Chondrocyte (in vitro differentiated cells): Measurements from ENCODE around the gene TMEM169. TPM values are rescaled to one million over a fixed set of nuclear protein-coding genes. Genes with fewer than 3 reads are reported as not detected.

Experiments
- DNase-seq: peaks from one replicate; pipeline ENCODE4 v3.0.0; 2021; ENCODE audit warnings: mixed read lengths, low spot score
- H3K27ac Mint-ChIP-seq: one replicate; pipeline ENCODE4 v1.8.0; 2021; ENCODE audit warnings: mild to moderate bottlenecking, moderate library complexity, mixed read lengths; ENCODE audit not compliant: unreplicated experiment
- H3K27me3 Mint-ChIP-seq: 2 replicates; pipeline ENCODE4 v1.8.0; 2021; ENCODE audit warnings: low read depth, mixed read lengths
- H3K36me3 Mint-ChIP-seq: 2 replicates; pipeline ENCODE4 v1.8.0; 2021; ENCODE audit warnings: low read depth, mixed read lengths
- H3K4me1 Mint-ChIP-seq: 2 replicates; pipeline ENCODE4 v1.8.0; 2021; ENCODE audit warnings: low read depth, mild to moderate bottlenecking, mixed read lengths
- H3K4me3 Mint-ChIP-seq: one replicate; pipeline ENCODE4 v1.8.0; 2021; ENCODE audit warnings: mild to moderate bottlenecking, moderate library complexity, mixed read lengths; ENCODE audit not compliant: unreplicated experiment
- H3K9me3 Mint-ChIP-seq: 2 replicates; pipeline ENCODE4 v1.8.0; 2021; ENCODE audit warnings: low read depth, mixed read lengths
- total RNA-seq: library from RNA; stranded (reverse); gene quantifications from 3 replicates; pipeline ENCODE4 v1.2.1, GENCODE V29; 2021
- TF ChIP-seq, protein P1 (sequence below): fragments of 200-600 bp; sonication (generic); IDR thresholded peaks from 2 replicates; pipeline ENCODE4 v1.5.0; 2021; ENCODE audit warnings: antibody characterized with exemption, mild to moderate bottlenecking, moderate library complexity

The TMEM169 gene
- total RNA-seq, 1 donor from 2014 or later = 1.3 TPM

DNA sequence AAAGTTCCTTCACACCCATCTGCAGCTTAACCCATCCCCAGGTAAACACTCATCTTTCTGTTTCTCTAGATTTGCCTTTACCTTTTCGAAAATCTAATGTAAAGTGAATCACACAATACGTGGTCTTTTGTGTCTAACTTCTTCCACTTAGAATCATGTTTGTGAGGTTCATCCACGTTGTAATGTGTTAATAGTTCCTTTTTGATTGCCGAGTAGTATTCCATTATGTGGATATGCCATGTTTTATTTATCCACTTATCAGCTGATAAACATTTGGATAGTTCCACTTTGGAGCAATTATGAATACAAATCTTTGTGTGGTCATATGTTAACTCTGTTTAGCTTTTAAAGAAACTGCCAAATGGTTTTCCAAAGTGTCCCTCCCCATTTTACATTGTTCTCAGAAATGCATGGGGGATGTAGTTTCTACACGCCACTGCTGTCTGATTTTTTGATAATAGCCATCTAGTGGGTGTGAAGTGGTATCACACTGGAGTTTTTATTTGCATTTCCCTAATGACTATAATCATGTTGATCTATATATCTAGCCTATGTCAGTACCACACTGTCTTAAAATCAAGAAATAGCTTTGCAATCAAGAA lies 22.4 kb upstream of the TMEM169 start:
- Mint-ChIP-seq H3K9me3 (no peaks in the 10 kb centered on the region), H3K27me3 (no peaks in the 10 kb centered on the region), H3K4me3 (no peak overlapping the region), H3K27ac (no peak overlapping the region), H3K36me3 (peaks cover 2% of the 10 kb centered on the region), H3K4me1 (peaks cover 11% of the 10 kb centered on the region)
- TF ChIP-seq, protein P1, sequence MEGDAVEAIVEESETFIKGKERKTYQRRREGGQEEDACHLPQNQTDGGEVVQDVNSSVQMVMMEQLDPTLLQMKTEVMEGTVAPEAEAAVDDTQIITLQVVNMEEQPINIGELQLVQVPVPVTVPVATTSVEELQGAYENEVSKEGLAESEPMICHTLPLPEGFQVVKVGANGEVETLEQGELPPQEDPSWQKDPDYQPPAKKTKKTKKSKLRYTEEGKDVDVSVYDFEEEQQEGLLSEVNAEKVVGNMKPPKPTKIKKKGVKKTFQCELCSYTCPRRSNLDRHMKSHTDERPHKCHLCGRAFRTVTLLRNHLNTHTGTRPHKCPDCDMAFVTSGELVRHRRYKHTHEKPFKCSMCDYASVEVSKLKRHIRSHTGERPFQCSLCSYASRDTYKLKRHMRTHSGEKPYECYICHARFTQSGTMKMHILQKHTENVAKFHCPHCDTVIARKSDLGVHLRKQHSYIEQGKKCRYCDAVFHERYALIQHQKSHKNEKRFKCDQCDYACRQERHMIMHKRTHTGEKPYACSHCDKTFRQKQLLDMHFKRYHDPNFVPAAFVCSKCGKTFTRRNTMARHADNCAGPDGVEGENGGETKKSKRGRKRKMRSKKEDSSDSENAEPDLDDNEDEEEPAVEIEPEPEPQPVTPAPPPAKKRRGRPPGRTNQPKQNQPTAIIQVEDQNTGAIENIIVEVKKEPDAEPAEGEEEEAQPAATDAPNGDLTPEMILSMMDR = peak; percentile 47
- no peak for DNase-seq

DNA sequence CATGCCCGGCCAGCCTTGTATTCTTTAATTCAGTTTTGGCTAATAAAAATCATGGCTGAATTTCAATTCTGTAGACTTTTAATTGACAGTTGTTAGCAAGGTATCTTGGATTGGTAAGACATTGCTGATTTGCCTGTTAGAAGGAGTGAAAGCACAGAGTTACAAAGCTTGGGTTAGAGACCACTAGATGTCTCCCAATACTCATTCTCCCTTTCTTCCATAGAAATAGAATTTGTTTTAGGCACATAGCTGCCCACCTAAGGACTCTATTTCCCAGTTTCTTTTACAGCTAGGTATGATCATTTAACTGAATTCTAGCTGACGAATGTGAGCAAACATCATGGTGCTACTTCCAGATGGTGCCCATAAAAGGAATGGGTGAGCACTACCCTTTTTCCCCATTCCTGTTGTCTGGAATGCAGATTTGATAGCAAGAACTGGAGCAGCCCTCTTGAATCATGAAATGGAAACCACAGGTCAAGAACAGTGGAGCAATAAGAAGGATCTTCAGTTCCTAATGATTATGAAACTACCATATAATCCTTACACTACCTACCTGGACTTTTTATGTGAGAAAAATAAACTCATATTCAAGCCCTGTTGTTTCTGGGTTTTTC lies 17.6 kb upstream of the TMEM169 start:
- Mint-ChIP-seq H3K4me1 (peaks cover 4% of the 10 kb centered on the region), H3K4me3 (no peak overlapping the region), H3K9me3 (no peaks in the 10 kb centered on the region), H3K27ac (no peak overlapping the region), H3K36me3 (no peaks in the 10 kb centered on the region), H3K27me3 (no peaks in the 10 kb centered on the region)
- TF ChIP-seq, protein P1 = peak; percentile 36
- DNase-seq = no peak

DNA sequence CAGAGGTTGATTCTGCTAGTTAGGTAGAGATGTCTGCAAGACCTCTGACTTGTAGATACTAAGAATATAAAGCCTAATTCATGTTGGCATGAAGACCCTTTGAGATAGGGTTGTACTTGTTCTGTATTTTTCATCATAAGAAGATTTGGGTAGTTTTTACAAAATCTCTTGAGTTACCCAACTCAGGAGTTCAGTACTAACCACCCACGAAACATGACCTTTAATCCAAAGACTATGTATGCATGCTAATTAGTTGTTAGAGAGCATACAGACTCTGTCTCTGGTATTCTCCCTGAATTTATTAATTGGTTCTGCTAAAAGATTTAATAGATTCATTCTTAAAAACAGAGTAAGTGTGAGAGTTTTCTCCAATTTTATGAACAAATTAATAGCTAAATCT lies 17.1 kb upstream of the TMEM169 start:
- no peak for DNase-seq
- H3K27me3 Mint-ChIP-seq = no peaks in the 10 kb centered on the region
- peaks cover 4% of the 10 kb centered on the region for H3K4me1 Mint-ChIP-seq
- TF ChIP-seq, protein P1 = no peak
- peaks cover 2% of the 10 kb centered on the region for H3K36me3 Mint-ChIP-seq
- H3K9me3 Mint-ChIP-seq = no peaks in the 10 kb centered on the region
- no peak overlapping the region for H3K4me3 Mint-ChIP-seq
- H3K27ac Mint-ChIP-seq = no peak overlapping the region

DNA sequence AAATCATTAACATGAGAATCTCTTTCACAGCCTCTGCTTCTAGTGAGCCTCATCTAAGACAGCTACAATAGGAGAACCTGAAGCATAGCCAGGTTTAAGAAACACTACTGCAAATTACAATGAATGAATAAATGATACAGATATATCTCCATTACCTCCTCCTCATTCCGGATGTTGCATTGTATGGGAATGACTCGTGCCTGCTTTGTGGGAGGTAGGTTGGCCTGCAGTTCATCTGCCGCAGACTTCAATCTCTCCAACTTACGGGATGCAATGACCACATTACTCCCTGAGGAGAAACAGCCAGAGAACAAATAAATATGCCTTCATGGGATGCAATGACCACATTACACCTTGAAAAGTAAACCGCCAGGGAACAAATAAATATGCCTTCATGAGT lies 15.5 kb upstream of the TMEM169 start:
- no peak for DNase-seq
- TF ChIP-seq, protein P1 = no peak
- Mint-ChIP-seq H3K27me3 (no peaks in the 10 kb centered on the region), H3K4me3 (no peak overlapping the region), H3K9me3 (no peaks in the 10 kb centered on the region), H3K4me1 (peaks cover 4% of the 10 kb centered on the region), H3K27ac (no peak overlapping the region), H3K36me3 (peaks cover 2% of the 10 kb centered on the region)

DNA sequence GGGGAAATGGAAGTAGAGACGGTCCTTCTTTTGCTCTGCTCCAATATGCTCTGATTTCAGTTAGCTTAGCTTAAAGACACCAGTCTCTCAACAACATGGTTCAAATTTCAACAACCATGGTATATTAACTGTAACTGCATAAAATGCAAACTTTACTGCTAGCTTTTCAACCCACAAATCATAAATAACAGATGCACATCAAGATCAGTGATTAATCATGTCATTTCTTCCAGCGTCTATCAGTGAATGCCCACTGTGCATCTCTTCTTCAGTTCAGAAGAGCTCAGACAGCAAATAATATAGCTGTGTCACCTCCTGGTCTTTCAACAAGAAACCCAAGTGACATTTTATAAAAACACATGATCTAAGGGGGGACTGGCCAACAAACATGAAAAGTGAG lies 12.7 kb upstream of the TMEM169 start:
- Mint-ChIP-seq H3K4me3 (no peak overlapping the region), H3K9me3 (no peaks in the 10 kb centered on the region), H3K36me3 (peaks cover 2% of the 10 kb centered on the region), H3K27me3 (no peaks in the 10 kb centered on the region), H3K27ac (no peak overlapping the region), H3K4me1 (peaks cover 10% of the 10 kb centered on the region)
- TF ChIP-seq, protein P1 = no peak
- DNase-seq = no peak
